ENCODE data around the gene ROCK2.
"Not testable (repeated sequence)": the region's sequence is repeated elsewhere in the genome, so short reads cannot be mapped to it uniquely, and the experiment has no call there.

Gene ROCK2

DNA sequence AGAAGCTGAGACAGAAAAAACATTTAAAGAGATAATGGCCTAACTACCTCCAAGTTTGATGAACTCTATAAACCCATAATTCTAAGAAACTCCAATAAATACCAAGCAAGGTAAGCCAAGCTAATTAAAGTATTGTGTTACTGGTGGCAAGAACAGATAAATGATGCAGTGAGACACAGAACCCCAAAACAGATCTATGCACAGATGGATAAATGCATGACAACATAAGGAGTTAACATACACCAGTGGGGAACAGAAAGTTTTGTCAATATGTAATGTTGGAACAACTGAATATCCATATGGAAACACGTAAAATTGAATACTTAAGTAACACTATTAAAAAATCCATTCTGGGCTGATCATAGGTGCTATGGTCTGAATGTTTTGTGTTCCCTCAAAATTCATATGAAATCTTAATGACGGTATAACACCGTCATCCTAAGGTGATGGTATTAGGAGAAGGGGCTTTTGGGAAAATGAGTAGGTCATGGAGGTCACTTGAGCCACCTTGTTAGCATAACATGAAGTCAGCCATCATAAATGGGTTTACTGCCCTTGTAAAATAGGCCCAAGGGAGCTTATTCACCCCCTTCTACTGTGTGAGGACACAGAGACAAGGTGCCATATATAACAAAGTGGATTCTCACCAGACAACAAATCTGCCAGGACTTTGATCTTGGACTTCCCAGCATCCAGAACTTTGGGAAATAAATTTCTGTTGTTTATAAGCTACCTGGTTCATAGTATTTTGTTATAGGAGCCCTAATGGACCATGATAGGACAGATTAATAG is 102.8 kb downstream of the ROCK2 start:
- TF ChIP-seq, protein P1, sequence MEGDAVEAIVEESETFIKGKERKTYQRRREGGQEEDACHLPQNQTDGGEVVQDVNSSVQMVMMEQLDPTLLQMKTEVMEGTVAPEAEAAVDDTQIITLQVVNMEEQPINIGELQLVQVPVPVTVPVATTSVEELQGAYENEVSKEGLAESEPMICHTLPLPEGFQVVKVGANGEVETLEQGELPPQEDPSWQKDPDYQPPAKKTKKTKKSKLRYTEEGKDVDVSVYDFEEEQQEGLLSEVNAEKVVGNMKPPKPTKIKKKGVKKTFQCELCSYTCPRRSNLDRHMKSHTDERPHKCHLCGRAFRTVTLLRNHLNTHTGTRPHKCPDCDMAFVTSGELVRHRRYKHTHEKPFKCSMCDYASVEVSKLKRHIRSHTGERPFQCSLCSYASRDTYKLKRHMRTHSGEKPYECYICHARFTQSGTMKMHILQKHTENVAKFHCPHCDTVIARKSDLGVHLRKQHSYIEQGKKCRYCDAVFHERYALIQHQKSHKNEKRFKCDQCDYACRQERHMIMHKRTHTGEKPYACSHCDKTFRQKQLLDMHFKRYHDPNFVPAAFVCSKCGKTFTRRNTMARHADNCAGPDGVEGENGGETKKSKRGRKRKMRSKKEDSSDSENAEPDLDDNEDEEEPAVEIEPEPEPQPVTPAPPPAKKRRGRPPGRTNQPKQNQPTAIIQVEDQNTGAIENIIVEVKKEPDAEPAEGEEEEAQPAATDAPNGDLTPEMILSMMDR (conservative IDR thresholded peaks at IDR 0.05; ENCODE audit: low read length) = no peak
- DNase-seq (ENCODE audit: low read depth) = no peak
- no peak overlapping the region for H3K4me3 ChIP-seq (ENCODE audit: low read length)

DNA sequence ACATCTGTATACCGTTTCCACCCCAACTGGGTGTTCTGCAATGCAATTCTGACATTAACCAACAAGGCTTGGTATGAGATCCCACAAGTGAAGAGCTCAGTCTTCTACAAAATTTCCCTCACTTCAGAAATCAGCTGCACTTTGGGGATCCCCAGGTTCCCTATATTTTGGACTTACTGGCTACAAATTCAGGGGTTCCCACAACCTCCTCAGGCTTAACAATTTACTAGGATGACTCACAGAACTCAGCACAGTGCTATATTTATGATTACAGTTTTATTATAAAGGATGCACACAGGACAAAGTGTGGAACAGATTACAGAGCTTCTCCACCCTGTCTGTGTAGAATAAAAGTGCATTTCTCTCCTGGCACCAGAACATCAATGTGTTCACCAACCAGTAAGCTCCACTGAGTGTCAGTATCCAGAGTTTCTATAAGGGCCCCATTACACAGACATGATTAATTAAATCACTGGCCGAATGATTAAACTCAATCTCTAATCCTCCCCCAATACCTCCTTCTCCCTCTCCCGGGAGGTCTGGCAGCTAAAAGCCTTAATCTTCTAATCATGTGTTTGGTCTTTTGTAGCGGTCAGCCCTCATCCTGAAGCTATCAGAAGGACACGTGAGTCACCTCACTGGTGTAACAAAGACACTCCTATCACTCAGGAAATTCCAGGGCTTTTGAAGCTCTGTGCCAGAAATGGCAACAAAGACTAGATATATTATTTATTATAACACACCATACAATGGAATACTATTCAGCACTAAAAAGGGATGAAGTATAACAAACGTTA is 104.6 kb downstream of the ROCK2 start:
- H3K4me3 ChIP-seq (ENCODE audit: low read length) = no peak overlapping the region
- no peak for DNase-seq (ENCODE audit: low read depth)
- TF ChIP-seq, protein P1 (conservative IDR thresholded peaks at IDR 0.05; ENCODE audit: low read length) = no peak

DNA sequence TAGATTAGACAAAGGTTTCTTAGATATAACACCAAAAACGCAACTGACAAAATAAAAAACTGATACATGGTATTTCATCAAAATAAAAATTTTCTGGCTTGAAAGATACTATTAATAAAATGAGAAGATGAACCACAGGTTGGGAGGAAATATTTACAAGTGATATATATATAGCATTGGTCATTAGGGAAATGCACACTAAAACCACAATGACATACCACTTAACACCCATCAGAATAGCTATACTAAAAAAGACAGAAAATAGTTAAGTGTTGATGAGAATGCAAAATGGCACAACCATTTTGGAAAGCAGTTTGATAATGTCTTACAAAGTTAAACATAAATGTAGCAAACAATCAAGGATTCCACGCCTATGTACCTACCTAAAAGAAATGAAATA is 105.3 kb downstream of the ROCK2 start:
- TF ChIP-seq, protein P1 (conservative IDR thresholded peaks at IDR 0.05; ENCODE audit: low read length) = no peak
- no peak for DNase-seq (ENCODE audit: low read depth)
- no peak overlapping the region for H3K4me3 ChIP-seq (ENCODE audit: low read length)

DNA sequence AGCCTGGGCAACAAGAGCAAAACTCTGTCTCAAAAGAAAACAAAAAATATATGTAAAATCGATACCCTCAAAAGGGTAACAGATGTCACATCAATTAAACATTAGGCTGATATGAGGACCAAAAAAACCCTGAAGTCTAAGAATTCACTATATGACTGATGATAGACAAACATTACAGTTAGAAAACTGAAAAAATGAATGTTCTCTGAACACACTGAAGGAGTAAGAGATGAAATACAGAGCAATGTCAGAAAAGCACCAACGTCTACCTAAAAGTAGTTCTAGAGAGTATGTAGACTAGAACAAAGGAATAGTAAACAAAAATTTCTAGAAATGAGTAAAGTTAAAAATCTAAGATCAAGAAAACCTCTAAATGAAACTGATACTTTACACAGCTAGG is 107.3 kb downstream of the ROCK2 start:
- no peak for DNase-seq (ENCODE audit: low read depth)
- no peak overlapping the region for H3K4me3 ChIP-seq (ENCODE audit: low read length)
- TF ChIP-seq, protein P1 (conservative IDR thresholded peaks at IDR 0.05; ENCODE audit: low read length) = no peak

DNA sequence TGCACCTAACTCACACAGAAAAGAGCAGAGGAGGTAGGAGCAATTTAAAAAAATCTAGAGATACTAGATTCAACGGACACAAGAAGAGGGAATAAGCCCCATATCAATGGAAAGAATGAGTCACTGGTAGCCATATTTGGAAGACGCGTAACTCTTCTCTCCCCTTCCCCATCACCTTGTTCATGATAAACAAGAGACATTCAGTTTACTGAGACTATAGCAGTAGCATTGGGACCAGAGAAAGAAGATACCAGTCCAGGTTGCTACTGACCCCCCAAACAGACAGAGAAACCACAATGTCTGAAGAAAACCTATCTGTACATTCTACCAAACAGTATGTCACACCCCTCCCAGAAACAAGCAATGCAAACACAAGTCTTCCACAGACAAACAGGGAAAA is 108.1 kb downstream of the ROCK2 start:
- TF ChIP-seq, protein P1 (conservative IDR thresholded peaks at IDR 0.05; ENCODE audit: low read length) = no peak
- H3K4me3 ChIP-seq (ENCODE audit: low read length) = no peak overlapping the region
- DNase-seq (ENCODE audit: low read depth) = no peak

DNA sequence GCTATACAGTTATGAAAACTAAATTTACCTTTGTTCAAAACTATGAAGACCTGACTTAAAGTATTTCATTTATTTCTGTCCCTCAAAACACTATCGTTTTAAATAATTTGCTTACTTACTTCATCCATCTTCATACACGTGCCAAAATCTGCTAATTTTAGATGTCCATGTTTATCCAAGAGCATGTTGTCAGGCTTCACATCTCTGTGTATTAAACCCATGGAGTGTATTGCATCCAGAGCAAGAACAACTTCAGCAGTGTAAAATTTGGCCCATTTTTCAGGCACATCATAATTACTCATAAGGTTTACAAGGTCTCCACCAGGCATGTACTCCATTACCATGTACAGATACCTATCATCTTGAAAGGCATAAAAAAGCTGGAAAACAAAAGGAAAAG is 108.9 kb downstream of the ROCK2 start:
- H3K4me3 ChIP-seq (ENCODE audit: low read length) = no peak overlapping the region
- TF ChIP-seq, protein P1 (conservative IDR thresholded peaks at IDR 0.05; ENCODE audit: low read length) = no peak
- no peak for DNase-seq (ENCODE audit: low read depth)

DNA sequence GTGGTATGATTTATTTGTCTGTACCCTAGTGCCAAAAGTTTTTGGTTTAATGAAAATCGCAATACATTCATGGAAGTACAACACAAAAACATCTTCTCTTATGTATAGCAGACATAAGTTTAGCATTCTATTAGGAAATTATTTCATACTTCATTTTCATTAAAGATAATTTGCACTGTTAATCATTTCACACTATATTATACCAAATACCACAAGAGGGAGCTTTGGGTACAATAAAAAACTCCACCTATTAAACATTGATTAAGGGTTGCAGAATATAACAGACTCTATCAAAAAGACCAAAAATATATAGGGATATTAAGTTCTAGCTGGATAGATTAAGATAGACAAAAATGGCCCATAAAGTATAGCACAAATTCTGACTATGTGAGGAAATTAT is 110.1 kb downstream of the ROCK2 start:
- DNase-seq (ENCODE audit: low read depth) = peak; percentile 8
- H3K4me3 ChIP-seq (ENCODE audit: low read length) = no peak overlapping the region
- TF ChIP-seq, protein P1 (conservative IDR thresholded peaks at IDR 0.05; ENCODE audit: low read length) = peak; percentile 52

DNA sequence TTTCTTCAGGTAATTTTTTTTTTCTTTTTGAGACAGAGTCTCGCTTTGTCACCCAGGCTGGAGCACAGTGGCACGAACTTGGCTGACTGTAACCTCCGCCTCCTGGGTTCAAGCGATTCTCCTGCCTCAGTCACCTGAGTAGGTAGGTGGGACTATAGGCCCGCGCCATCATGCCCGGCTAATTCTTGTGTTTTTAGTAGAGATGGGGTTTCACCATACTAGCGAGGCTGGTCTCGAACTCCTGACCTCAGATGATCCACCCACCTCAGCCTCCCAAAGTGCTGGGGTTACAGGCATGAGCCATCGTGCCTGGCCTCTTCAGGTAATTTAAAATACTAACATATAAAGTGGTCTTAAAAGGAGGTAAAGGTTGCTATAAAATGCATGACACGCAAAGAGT is 113.2 kb downstream of the ROCK2 start:
- not testable (repeated sequence) for H3K4me3 ChIP-seq (ENCODE audit: low read length); DNase-seq (ENCODE audit: low read depth)

Measured in AG10803 (cell line).